ENCODE data around the gene ADAM23. TPM values are rescaled to one million over a fixed set of nuclear protein-coding genes. Genes with fewer than 3 reads are reported as not detected.

The ADAM23 gene
- total RNA-seq, 1 donor from 2014 or later = 68.8 TPM

GRCh38 chr2:206482633-206483032 lies 39.3 kb downstream of the ADAM23 start:
- DNase-seq = no peak
- intact Hi-C loops (cut with micrococcal nuclease) = no loop called here
- ATAC-seq = peak; percentile 7

GRCh38 chr2:206488053-206488452 lies 44.7 kb downstream of the ADAM23 start:
- intact Hi-C loops (cut with micrococcal nuclease) = no loop called here
- DNase-seq (no peak), ATAC-seq (no peak)

GRCh38 chr2:206488623-206489022 lies 45.3 kb downstream of the ADAM23 start:
- intact Hi-C loops (cut with micrococcal nuclease) = no loop called here
- ATAC-seq (peak; percentile 45), DNase-seq (no peak)

- no peak for ATAC-seq
- no peak for DNase-seq
- intact Hi-C loops (cut with micrococcal nuclease) = no loop called here
Observed at GRCh38 chr2:206494061-206494460, 50.7 kb downstream of the ADAM23 start.

GRCh38 chr2:206502729-206503128 lies 59.4 kb downstream of the ADAM23 start:
- intact Hi-C loops (cut with micrococcal nuclease) = no loop called here
- ATAC-seq (no peak), DNase-seq (no peak)

- DNase-seq (no peak), ATAC-seq (no peak)
- intact Hi-C loops (cut with micrococcal nuclease) = no loop called here
Observed at GRCh38 chr2:206511283-206511682, 68.0 kb downstream of the ADAM23 start.

- ATAC-seq = no peak
- intact Hi-C loops (cut with micrococcal nuclease) = no loop called here
Observed at GRCh38 chr2:206512999-206513398, 69.7 kb downstream of the ADAM23 start.

GRCh38 chr2:206515580-206515979 lies 72.2 kb downstream of the ADAM23 start:
- intact Hi-C loops (cut with micrococcal nuclease) = no loop called here
- no peak for DNase-seq
- peak; percentile 79 for ATAC-seq

More at GRCh38 chr2:206512999-206513398, 69.7 kb downstream of the ADAM23 start:
- no peak for DNase-seq

- intact Hi-C loops (cut with micrococcal nuclease) = no loop called here
- ATAC-seq (no peak), DNase-seq (no peak)
Observed at GRCh38 chr2:206518997-206519396, 75.7 kb downstream of the ADAM23 start.

- no peak for DNase-seq
- intact Hi-C loops (cut with micrococcal nuclease) = no loop called here
- no peak for ATAC-seq
Observed at GRCh38 chr2:206520450-206520849, 77.1 kb downstream of the ADAM23 start.

- ATAC-seq (peak; percentile 50), DNase-seq (no peak)
- intact Hi-C loops (cut with micrococcal nuclease) = no loop called here
Observed at GRCh38 chr2:206521115-206521514, 77.8 kb downstream of the ADAM23 start.

GRCh38 chr2:206521612-206522011 lies 78.3 kb downstream of the ADAM23 start:
- DNase-seq (no peak), ATAC-seq (no peak)
- intact Hi-C loops (cut with micrococcal nuclease) = no loop called here

- DNase-seq (no peak), ATAC-seq (no peak)
- intact Hi-C loops (cut with micrococcal nuclease) = no loop called here
Observed at GRCh38 chr2:206526416-206526815, 83.1 kb downstream of the ADAM23 start.

- no peak for ATAC-seq
- no peak for DNase-seq
- intact Hi-C loops (cut with micrococcal nuclease) = no loop called here
Observed at GRCh38 chr2:206527153-206527552, 83.8 kb downstream of the ADAM23 start.

GRCh38 chr2:206530727-206531126 lies 87.4 kb downstream of the ADAM23 start:
- no peak for DNase-seq
- no peak for ATAC-seq
- intact Hi-C loops (cut with micrococcal nuclease) = no loop called here

- ATAC-seq (peak; percentile 91), DNase-seq (peak; percentile 34)
- intact Hi-C loops (cut with micrococcal nuclease) = no loop called here
Observed at GRCh38 chr2:206531996-206532543, 88.7 kb downstream of the ADAM23 start.

- no peak for ATAC-seq
- intact Hi-C loops (cut with micrococcal nuclease) = no loop called here
- DNase-seq = no peak
Observed at GRCh38 chr2:206533977-206534376, 90.6 kb downstream of the ADAM23 start.

GRCh38 chr2:206535260-206535986 lies 92.1 kb downstream of the ADAM23 start:
- intact Hi-C loops (cut with micrococcal nuclease) = no loop called here
- DNase-seq (no peak), ATAC-seq (no peak)

- DNase-seq = no peak
- no peak for ATAC-seq
- intact Hi-C loops (cut with micrococcal nuclease) = no loop called here
Observed at GRCh38 chr2:206540757-206541156, 97.4 kb downstream of the ADAM23 start.

- intact Hi-C loops (cut with micrococcal nuclease) = no loop called here
- DNase-seq (no peak), ATAC-seq (no peak)
Observed at GRCh38 chr2:206543073-206543472, 99.7 kb downstream of the ADAM23 start.

GRCh38 chr2:206548383-206548782 lies 105.1 kb downstream of the ADAM23 start:
- intact Hi-C loops (cut with micrococcal nuclease) = no loop called here
- DNase-seq = no peak

More at GRCh38 chr2:206548383-206548782, 105.1 kb downstream of the ADAM23 start:
- no peak for ATAC-seq

Measured in left ventricle myocardium superior (tissue), 1 donor.